ENCODE results near the gene KRT15. TPM values are rescaled to one million over a fixed set of nuclear protein-coding genes. Genes with fewer than 3 reads are reported as not detected.

The KRT15 gene
- polyA plus RNA-seq, 3 donors: 0.03 TPM; not detected in 2

- Histone ChIP-seq H3K27me3 (ENCODE audit: control insufficient read depth in 2 of 2, insufficient read depth in 2 of 2, low read length in 2 of 2) (no peaks in the 10 kb centered on the region), H4K20me1 (ENCODE audit: insufficient read depth, low read length) (no peaks in the 10 kb centered on the region), H3K4me1 (ENCODE audit: control insufficient read depth in 1 of 2, insufficient read depth in 2 of 2, low read length in 2 of 2) (no peaks in the 10 kb centered on the region), H3K27ac (ENCODE audit: low read depth in 1 of 2, low read length in 2 of 2) (no peak overlapping the region), H3K4me3 (replicated peaks in 1 of 3; ENCODE audit: low read depth in 2 of 3, low read length in 3 of 3) (no peak overlapping the region), H3K36me3 (replicated peaks in 1 of 2; ENCODE audit: control insufficient read depth in 1 of 2, insufficient read depth in 2 of 2, low read length in 2 of 2) (no peaks in the 10 kb centered on the region), H3K79me2 (ENCODE audit: insufficient read depth, low read length) (no peaks in the 10 kb centered on the region), H2AFZ (ENCODE audit: insufficient read depth, low read depth, low read length, poor library complexity, severe bottlenecking) (no peak overlapping the region), H3K9ac (ENCODE audit: insufficient read depth, low read length, poor library complexity, severe bottlenecking) (no peak overlapping the region), H3K9me3 (replicated peaks in 1 of 2; ENCODE audit: control insufficient read depth in 1 of 2, insufficient read depth in 1 of 2, low read length in 2 of 2) (peaks cover 3 to 7% of the 10 kb centered on the region in 2 donors), H3K4me2 (replicated peaks; ENCODE audit: extremely low read depth, low read length, poor library complexity, severe bottlenecking) (no peak overlapping the region)
- Mint-ChIP-seq H3K4me1 (no peaks in the 10 kb centered on the region), H3K36me3 (peaks cover 0 to under 1% of the 10 kb centered on the region in 2 donors), H3K27me3 (ENCODE audit: low read depth in 3 of 3) (peaks cover 3 to 14% (median 10%) of the 10 kb centered on the region in 3 donors), H3K27ac (no peak overlapping the region), H3K9me3 (peaks cover 4 to 10% (median 7%) of the 10 kb centered on the region in 7 donors), H3K4me3 (no peak overlapping the region)
- DNase-seq: no peak
- TF ChIP-seq, protein P1, sequence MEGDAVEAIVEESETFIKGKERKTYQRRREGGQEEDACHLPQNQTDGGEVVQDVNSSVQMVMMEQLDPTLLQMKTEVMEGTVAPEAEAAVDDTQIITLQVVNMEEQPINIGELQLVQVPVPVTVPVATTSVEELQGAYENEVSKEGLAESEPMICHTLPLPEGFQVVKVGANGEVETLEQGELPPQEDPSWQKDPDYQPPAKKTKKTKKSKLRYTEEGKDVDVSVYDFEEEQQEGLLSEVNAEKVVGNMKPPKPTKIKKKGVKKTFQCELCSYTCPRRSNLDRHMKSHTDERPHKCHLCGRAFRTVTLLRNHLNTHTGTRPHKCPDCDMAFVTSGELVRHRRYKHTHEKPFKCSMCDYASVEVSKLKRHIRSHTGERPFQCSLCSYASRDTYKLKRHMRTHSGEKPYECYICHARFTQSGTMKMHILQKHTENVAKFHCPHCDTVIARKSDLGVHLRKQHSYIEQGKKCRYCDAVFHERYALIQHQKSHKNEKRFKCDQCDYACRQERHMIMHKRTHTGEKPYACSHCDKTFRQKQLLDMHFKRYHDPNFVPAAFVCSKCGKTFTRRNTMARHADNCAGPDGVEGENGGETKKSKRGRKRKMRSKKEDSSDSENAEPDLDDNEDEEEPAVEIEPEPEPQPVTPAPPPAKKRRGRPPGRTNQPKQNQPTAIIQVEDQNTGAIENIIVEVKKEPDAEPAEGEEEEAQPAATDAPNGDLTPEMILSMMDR (IDR thresholded peaks at IDR 0.05): no peak
- WGBS (ENCODE audit: insufficient coverage): no CpG with 5 or more reads among the region's 2 CpGs
- intact Hi-C loops (cut with micrococcal nuclease): loop anchor here (10.0 kb wide), 1 partner anchor 638 kb away; no protein-coding TSS in a partner anchor
Observed at GRCh38 chr17:41542357-41542756, 23.7 kb upstream of the KRT15 start.

DNA sequence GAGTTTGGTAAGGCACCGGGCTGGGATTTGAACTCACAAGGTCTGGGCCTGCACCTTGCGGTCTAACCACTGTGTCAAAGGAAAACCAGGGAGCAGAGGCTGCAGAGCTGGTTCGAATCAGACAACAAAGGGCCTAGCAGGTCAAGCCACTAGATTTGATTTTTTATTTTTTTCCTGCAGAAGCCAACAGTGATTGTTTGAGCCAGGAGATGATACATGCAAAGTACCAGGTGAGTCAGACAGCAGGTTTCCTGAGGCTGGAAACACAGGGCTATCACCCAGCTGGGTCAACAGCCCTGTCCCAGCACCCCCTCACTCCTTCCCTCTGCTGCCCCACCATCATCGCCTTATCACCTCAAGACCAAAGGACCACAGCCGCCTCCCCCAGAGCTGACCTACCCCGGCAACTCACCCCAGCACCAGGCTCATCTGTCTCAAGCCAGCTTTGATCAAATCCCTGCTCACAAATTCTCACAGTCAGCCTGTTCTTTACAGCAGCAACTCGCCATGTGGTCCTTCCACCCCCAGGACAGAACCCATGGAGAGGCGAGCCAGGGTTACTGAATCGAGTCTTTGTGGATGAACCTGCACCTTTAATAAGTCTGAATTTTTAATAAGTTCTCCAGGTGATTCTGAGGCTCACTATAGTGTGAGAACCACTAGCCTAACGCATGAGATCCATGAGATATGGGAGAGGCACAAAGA is 22.4 kb upstream of the KRT15 start:
- no peak overlapping the region for H3K27ac ChIP-seq (ENCODE audit: low read depth in 1 of 2, low read length in 2 of 2)
- no peaks in the 10 kb centered on the region for H3K9me3 ChIP-seq (replicated peaks in 1 of 2; ENCODE audit: control insufficient read depth in 1 of 2, insufficient read depth in 1 of 2, low read length in 2 of 2)
- no peaks in the 10 kb centered on the region for H3K4me1 Mint-ChIP-seq
- no peaks in the 10 kb centered on the region for H3K36me3 Mint-ChIP-seq
- no peaks in the 10 kb centered on the region for H3K27me3 ChIP-seq (ENCODE audit: control insufficient read depth in 2 of 2, insufficient read depth in 2 of 2, low read length in 2 of 2)
- no peaks in the 10 kb centered on the region for H3K4me1 ChIP-seq (ENCODE audit: control insufficient read depth in 1 of 2, insufficient read depth in 2 of 2, low read length in 2 of 2)
- H3K9ac ChIP-seq (ENCODE audit: insufficient read depth, low read length, poor library complexity, severe bottlenecking): no peak overlapping the region
- H3K4me3 Mint-ChIP-seq: no peak overlapping the region
- no peaks in the 10 kb centered on the region for H3K9me3 Mint-ChIP-seq
- TF ChIP-seq, protein P1 (IDR thresholded peaks at IDR 0.05): no peak
- no peak overlapping the region for H3K4me2 ChIP-seq (replicated peaks; ENCODE audit: extremely low read depth, low read length, poor library complexity, severe bottlenecking)
- DNase-seq: no peak
- peaks cover 11 to 21% (median 12%) of the 10 kb centered on the region in 3 donors for H3K27me3 Mint-ChIP-seq (ENCODE audit: low read depth in 3 of 3)
- H3K27ac Mint-ChIP-seq: peak overlapping the region in 1 of 7 donors; percentile 32
- intact Hi-C loops (cut with micrococcal nuclease): loop anchor here (10.0 kb wide), 1 partner anchor 636 kb away; no protein-coding TSS in a partner anchor
- H4K20me1 ChIP-seq (ENCODE audit: insufficient read depth, low read length): no peaks in the 10 kb centered on the region
- H3K4me3 ChIP-seq (replicated peaks in 1 of 3; ENCODE audit: low read depth in 2 of 3, low read length in 3 of 3): no peak overlapping the region
- H3K36me3 ChIP-seq (replicated peaks in 1 of 2; ENCODE audit: control insufficient read depth in 1 of 2, insufficient read depth in 2 of 2, low read length in 2 of 2): no peaks in the 10 kb centered on the region
- 89% methylated on average over 10 of the region's 10 CpGs for WGBS (ENCODE audit: insufficient coverage)
- H2AFZ ChIP-seq (ENCODE audit: insufficient read depth, low read depth, low read length, poor library complexity, severe bottlenecking): no peak overlapping the region
- no peaks in the 10 kb centered on the region for H3K79me2 ChIP-seq (ENCODE audit: insufficient read depth, low read length)
